ENCODE measurements around the gene SPINK13. TPM values are rescaled to one million over a fixed set of nuclear protein-coding genes. Genes with fewer than 3 reads are reported as not detected.
"Not testable (repeated sequence)": the region's sequence is repeated elsewhere in the genome, so short reads cannot be mapped to it uniquely, and the experiment has no call there.

SPINK13 gene
- total and polyA plus RNA-seq, 8 donors, result 0.76 to 1.5 (median 1.1) TPM; not detected in 2

- Histone ChIP-seq H3K4me3 (no peak overlapping the region), H3K36me3 (no peaks in the 10 kb centered on the region), H3K27ac (no peak overlapping the region), H3K27me3 (no peaks in the 10 kb centered on the region), H3K9me3 (peaks cover 0 to 45% of the 10 kb centered on the region in 2 donors), H3K4me1 (no peaks in the 10 kb centered on the region)
- DNase-seq (no peak), ATAC-seq (no peak)
- TF ChIP-seq CTCF (IDR thresholded peaks at IDR 0.05), result no peak
- intact Hi-C loops (cut with DNase I), result no loop called here
Observed at GRCh38 chr5:148259288-148259687, 9.3 kb upstream of the SPINK13 start.

DNA sequence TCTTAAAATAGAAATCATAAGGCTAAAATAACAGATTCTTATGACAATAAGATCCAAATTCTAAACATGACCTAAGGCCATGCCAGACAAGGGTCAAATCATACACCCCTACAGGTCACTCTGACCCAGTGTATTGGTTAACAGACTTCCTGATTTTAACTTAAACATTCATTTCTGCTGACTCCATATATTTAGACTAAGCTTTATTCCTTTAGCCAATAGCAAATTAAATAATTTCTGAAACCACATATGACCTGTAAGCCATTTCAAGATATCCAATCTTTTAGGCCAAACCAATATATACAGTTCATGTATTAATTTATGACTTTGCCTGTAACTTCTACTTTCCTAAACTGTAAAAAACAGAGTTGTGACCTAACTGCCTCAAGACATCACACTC lies 7.4 kb upstream of the SPINK13 start:
- peaks cover 0 to 39% of the 10 kb centered on the region in 2 donors for H3K9me3 ChIP-seq
- DNase-seq, result no peak
- no peak overlapping the region for H3K4me3 ChIP-seq
- no peaks in the 10 kb centered on the region for H3K4me1 ChIP-seq
- no peak overlapping the region for H3K27ac ChIP-seq
- ATAC-seq, result no peak
- H3K27me3 ChIP-seq, result no peaks in the 10 kb centered on the region
- no peak for TF ChIP-seq CTCF (IDR thresholded peaks at IDR 0.05)
- no peaks in the 10 kb centered on the region for H3K36me3 ChIP-seq
- intact Hi-C loops (cut with DNase I), result no loop called here

DNA sequence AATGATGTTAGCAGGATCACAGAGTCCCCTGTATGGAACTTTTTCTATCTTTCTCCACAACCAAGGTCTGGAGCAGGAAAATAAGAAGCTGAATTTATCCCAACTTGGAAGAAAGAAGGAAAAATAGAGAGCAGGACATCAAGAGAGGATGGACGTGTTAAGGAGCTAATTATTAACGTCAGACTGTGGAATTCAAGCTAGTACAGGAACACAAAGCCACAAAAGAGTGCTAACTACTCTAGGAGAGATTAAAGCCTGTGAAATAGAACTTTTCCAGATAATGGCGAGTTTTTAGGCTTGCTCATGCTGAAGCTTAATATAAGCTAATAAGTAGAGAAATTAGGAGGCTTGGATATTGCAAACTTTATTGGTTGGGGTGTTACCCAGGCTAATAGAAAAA lies 632 bp upstream of the SPINK13 start:
- no peaks in the 10 kb centered on the region for H3K4me1 ChIP-seq
- DNase-seq, result no peak
- peak; percentile 35 for ATAC-seq
- no peak for TF ChIP-seq CTCF (IDR thresholded peaks at IDR 0.05)
- no peaks in the 10 kb centered on the region for H3K36me3 ChIP-seq
- H3K9me3 ChIP-seq, result peaks cover 0 to 9% of the 10 kb centered on the region in 2 donors
- H3K4me3 ChIP-seq, result no peak overlapping the region
- H3K27ac ChIP-seq, result no peak overlapping the region
- intact Hi-C loops (cut with DNase I), result no loop called here
- no peaks in the 10 kb centered on the region for H3K27me3 ChIP-seq

DNA sequence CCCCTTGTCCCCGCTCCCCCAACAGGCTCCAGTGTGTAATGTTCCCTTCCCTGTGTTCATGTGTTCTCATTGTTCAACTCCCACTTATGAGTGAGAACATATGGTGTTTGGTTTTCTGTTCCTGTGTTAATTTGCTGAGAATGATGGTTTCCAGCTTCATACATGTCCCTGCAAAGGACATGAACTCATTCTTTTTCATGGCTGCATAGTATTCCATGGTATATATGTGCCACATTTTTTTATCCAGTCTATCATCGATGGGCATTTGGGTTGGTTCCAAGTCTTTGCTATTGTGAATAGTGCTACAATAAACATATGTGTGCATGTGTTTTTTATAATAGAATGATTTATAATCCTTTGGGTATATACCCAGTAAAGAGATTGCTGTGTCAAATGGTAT lies 6.5 kb downstream of the SPINK13 start:
- H3K27ac ChIP-seq; H3K27me3 ChIP-seq; H3K4me3 ChIP-seq; ATAC-seq; intact Hi-C loops (cut with DNase I); H3K4me1 ChIP-seq; DNase-seq; H3K36me3 ChIP-seq: not testable (repeated sequence)
- H3K9me3 ChIP-seq, result peaks cover 0 to 31% of the 10 kb centered on the region in 2 donors

GRCh38 chr5:148280893-148281292 lies 12.3 kb downstream of the SPINK13 start:
- H3K4me3 ChIP-seq; intact Hi-C loops (cut with DNase I); ATAC-seq; H3K27ac ChIP-seq; H3K27me3 ChIP-seq; H3K36me3 ChIP-seq; H3K4me1 ChIP-seq: not testable (repeated sequence)
- DNase-seq, result peak in 3 of 4 donors; percentile 5 to 33 (median 24)
- H3K9me3 ChIP-seq, result peaks cover 0 to 26% of the 10 kb centered on the region in 2 donors

DNA sequence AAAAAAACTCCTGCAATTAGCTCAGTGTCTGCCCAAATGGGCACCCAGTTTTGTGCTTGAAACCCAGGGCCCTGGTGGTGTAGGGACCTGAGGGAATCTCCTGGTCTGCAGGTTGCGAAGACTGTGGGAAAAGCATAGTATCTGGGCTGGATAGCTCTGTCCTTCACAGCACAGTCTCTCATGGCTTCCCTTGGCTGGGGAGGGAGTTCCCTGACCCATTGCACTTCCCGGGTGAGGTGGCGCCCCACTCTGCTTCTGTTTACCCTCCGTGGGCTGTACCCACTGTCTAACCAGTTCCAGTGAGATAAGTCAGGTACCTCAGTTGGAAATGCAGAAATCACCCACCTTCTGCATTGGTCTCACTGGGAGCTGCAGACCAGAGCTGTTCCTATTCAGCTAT lies 12.7 kb downstream of the SPINK13 start:
- H3K36me3 ChIP-seq; H3K27me3 ChIP-seq; DNase-seq; H3K27ac ChIP-seq; intact Hi-C loops (cut with DNase I); ATAC-seq; H3K4me1 ChIP-seq; H3K4me3 ChIP-seq: not testable (repeated sequence)
- peaks cover 0 to 22% of the 10 kb centered on the region in 2 donors for H3K9me3 ChIP-seq
